OCI-LY3 (cell line): Measurements from ENCODE around the gene KLHL4.
"Not testable (repeated sequence)": the region's sequence is repeated elsewhere in the genome, so short reads cannot be mapped to it uniquely, and the experiment has no call there.

ENCODE experiments used
- H2AFZ ChIP-seq: fragments of 200-600, 300-600 bp; shearing (Covaris generic); 2 replicates; pipeline ENCODE4 v1.6.0; 2014; ENCODE audit warnings: antibody characterized with exemption, low read depth, low read length
- H3K27ac ChIP-seq: fragments of 200-600, 300-600 bp; sonication (generic); 2 replicates; pipeline ENCODE4 v1.5.1; 2014; ENCODE audit warnings: mild to moderate bottlenecking, low read length, moderate library complexity, mixed read lengths
- H3K27me3 ChIP-seq: fragments of 200-600, 300-600 bp; sonication (generic); 2 replicates; pipeline ENCODE4 v1.6.1; 2014; ENCODE audit warnings: low read depth, low read length, mixed read lengths
- H3K36me3 ChIP-seq: fragments of 200-600, 300-600 bp; sonication (generic); replicated peaks from 2 replicates; pipeline ENCODE3; 2014; ENCODE audit warnings: low read depth, low read length, mixed read lengths
- H3K4me1 ChIP-seq: fragments of 300-600, 200-600 bp; sonication (generic); 2 replicates; pipeline ENCODE4 v1.6.1; 2014; ENCODE audit warnings: low read length, mixed read lengths
- H3K4me2 ChIP-seq: fragments of 200-600, 300-600 bp; sonication (generic); 2 replicates; pipeline ENCODE4 v1.6.1; 2014; ENCODE audit warnings: low read length, mixed read lengths
- H3K4me3 ChIP-seq: fragments of 300-600, 200-600 bp; sonication (generic); 2 replicates; pipeline ENCODE4 v1.5.1; 2014; ENCODE audit warnings: antibody characterized with exemption, mild to moderate bottlenecking, low read length, moderate library complexity
- H3K79me2 ChIP-seq: fragments of 300-600, 200-600 bp; shearing (Covaris generic); 2 replicates; pipeline ENCODE4 v1.6.1; 2014; ENCODE audit warnings: mild to moderate bottlenecking, low read length, mixed read lengths
- H3K9ac ChIP-seq: fragments of 300-600, 200-600 bp; shearing (Covaris generic); 2 replicates; pipeline ENCODE4 v1.6.0; 2014; ENCODE audit warnings: mild to moderate bottlenecking, low read length, moderate library complexity
- H3K9me3 ChIP-seq: fragments of 200-600, 300-600 bp; shearing (Covaris generic); 2 replicates; pipeline ENCODE4 v1.6.1; 2014; ENCODE audit warnings: low read length, mixed read lengths; ENCODE audit not compliant: insufficient read depth
- H4K20me1 ChIP-seq: fragments of 200-600, 300-600 bp; sonication (generic); 2 replicates; pipeline ENCODE4 v1.6.1; 2016; ENCODE audit warnings: low read length, mixed read lengths; ENCODE audit not compliant: insufficient read depth
- CTCF ChIP-seq: fragments of 200-600, 300-600 bp; sonication (generic); IDR thresholded peaks from 2 replicates; pipeline ENCODE4 v1.5.1; 2014; ENCODE audit warnings: antibody characterized with exemption, low read length, low read depth
- EZH2phosphoT487 ChIP-seq: fragments of 200-600 bp; shearing (Covaris generic); IDR thresholded peaks from 2 replicates; pipeline ENCODE4 v1.6.1; 2018; ENCODE audit warnings: antibody characterized with exemption, mixed run types, low read depth

KLHL4 gene

GRCh38 chrX:87517571-87518141 lies at the start of gene KLHL4:
KLHL4 (plus strand) TSS chrX:87517802; CDS start chrX:87517894, 92 bp downstream.
- peak within 1 kb of the TSS; percentile 88 for H2AFZ ChIP-seq
- no peaks in the 10 kb centered on the region for H3K36me3 ChIP-seq
- H3K4me2 ChIP-seq: peak within 1 kb of the TSS; percentile 80
- TF ChIP-seq EZH2phosphoT487: no peak
- TF ChIP-seq CTCF: no peak
- no peaks in the 10 kb centered on the region for H4K20me1 ChIP-seq
- H3K27me3 ChIP-seq: no peaks in the 10 kb centered on the region
- H3K4me1 ChIP-seq: peaks cover 16% of the 10 kb centered on the region
- peak within 1 kb of the TSS; percentile 18 for H3K9ac ChIP-seq
- no peak within 1 kb of the TSS for H3K27ac ChIP-seq
- peak within 1 kb of the TSS; percentile 72 for H3K4me3 ChIP-seq
- H3K9me3 ChIP-seq: no peaks in the 10 kb centered on the region
- no peaks in the 10 kb centered on the region for H3K79me2 ChIP-seq

DNA sequence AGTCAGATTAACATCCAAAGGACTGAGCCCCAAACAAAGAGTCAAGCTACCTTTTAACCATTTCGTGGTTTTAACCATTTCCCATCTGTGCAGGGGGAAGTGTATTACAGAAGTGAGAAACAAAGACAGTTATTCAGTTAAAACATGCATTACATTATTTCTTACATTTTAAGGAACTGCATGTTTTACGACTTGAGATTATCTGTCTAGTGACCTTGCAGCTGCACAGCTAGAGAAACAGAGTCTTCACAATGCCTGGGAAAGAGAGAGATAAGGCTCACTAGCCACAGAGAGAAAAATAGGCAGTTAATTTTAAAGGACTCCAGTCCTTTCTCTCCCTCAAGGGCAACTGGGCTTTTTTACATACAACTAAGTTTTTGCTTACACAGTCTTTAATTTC lies 48.7 kb upstream of the KLHL4 start:
- H3K9me3 ChIP-seq: no peaks in the 10 kb centered on the region
- H3K27ac ChIP-seq: peak overlapping the region; percentile 42
- H3K27me3 ChIP-seq: no peaks in the 10 kb centered on the region
- H3K9ac ChIP-seq: no peak overlapping the region
- H3K4me1 ChIP-seq: peaks cover 17% of the 10 kb centered on the region
- no peak overlapping the region for H2AFZ ChIP-seq
- TF ChIP-seq EZH2phosphoT487 (no peak), CTCF (no peak)
- H4K20me1 ChIP-seq: no peaks in the 10 kb centered on the region
- H3K79me2 ChIP-seq: no peaks in the 10 kb centered on the region
- no peaks in the 10 kb centered on the region for H3K36me3 ChIP-seq
- peak overlapping the region; percentile 39 for H3K4me2 ChIP-seq
- no peak overlapping the region for H3K4me3 ChIP-seq

- peaks cover 11% of the 10 kb centered on the region for H3K4me1 ChIP-seq
- no peak overlapping the region for H3K4me2 ChIP-seq
- no peaks in the 10 kb centered on the region for H3K36me3 ChIP-seq
- H3K9ac ChIP-seq: no peak overlapping the region
- no peak overlapping the region for H2AFZ ChIP-seq
- no peaks in the 10 kb centered on the region for H3K27me3 ChIP-seq
- no peaks in the 10 kb centered on the region for H3K79me2 ChIP-seq
- H4K20me1 ChIP-seq: no peaks in the 10 kb centered on the region
- TF ChIP-seq EZH2phosphoT487 (no peak), CTCF (no peak)
- H3K9me3 ChIP-seq: no peaks in the 10 kb centered on the region
- no peak overlapping the region for H3K4me3 ChIP-seq
- H3K27ac ChIP-seq: no peak overlapping the region
Observed at GRCh38 chrX:87475793-87476192, 41.8 kb upstream of the KLHL4 start.

DNA sequence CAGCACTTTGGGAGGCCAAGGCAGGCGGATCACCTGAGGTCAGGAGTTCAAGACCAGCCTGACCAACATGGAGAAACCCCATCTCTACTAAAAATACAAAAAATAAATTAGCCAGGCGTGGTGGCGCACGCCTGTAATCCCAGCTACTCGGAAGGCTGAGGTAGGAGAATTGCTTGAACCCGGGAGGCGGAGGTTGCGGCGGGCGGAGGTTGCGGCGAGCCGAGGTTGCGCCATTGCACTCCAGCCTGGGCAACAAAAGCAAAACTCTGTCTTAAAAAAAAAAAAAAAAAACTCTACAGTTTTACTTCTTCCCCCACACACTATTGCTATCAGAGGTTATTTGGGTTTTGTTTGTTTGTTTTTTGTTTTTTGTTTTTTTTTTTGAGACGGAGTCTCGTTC lies 38.9 kb upstream of the KLHL4 start:
- not testable (repeated sequence) for H3K9ac ChIP-seq, H3K79me2 ChIP-seq, H2AFZ ChIP-seq, H3K9me3 ChIP-seq, H4K20me1 ChIP-seq, H3K4me3 ChIP-seq, H3K27ac ChIP-seq, H3K36me3 ChIP-seq, H3K4me2 ChIP-seq, H3K27me3 ChIP-seq
- peaks cover 11% of the 10 kb centered on the region for H3K4me1 ChIP-seq
